Esophagus (tissue), 2 donors: ENCODE results near the gene CCR5AS.

Experiments used
- H3K27ac ChIP-seq, 2 donors: one replicate each; pipeline ENCODE4 v1.5.1; 2013; ENCODE audit warnings: low read depth in 2 of 2, mild to moderate bottlenecking in 2 of 2, inconsistent platforms in 1 of 2, low read length in 1 of 2, moderate library complexity in 1 of 2
- H3K27me3 ChIP-seq, 2 donors: one replicate each; pipeline ENCODE4 v1.6.1; 2013; ENCODE audit warnings: low read length in 2 of 2, control low read depth in 1 of 2, mild to moderate bottlenecking in 1 of 2; ENCODE audit not compliant: insufficient read depth in 2 of 2, control insufficient read depth in 1 of 2
- H3K36me3 ChIP-seq, 2 donors: one replicate each; pipeline ENCODE4 v1.6.1; 2013; ENCODE audit warnings: low read length in 1 of 2; ENCODE audit not compliant: control insufficient read depth in 2 of 2, insufficient read depth in 2 of 2
- H3K4me1 ChIP-seq, 2 donors: one replicate each; pipeline ENCODE4 v1.6.1; 2013; ENCODE audit warnings: low read length in 1 of 2; ENCODE audit not compliant: control insufficient read depth in 2 of 2, insufficient read depth in 2 of 2
- H3K4me3 ChIP-seq, 2 donors: one replicate each; pipeline ENCODE4 v1.5.1; 2013; ENCODE audit warnings: low read length in 2 of 2, mild to moderate bottlenecking in 2 of 2, low read depth in 1 of 2, moderate library complexity in 1 of 2
- H3K9me3 ChIP-seq, 2 donors: one replicate each; pipeline ENCODE4 v1.6.1; 2013; ENCODE audit warnings: mild to moderate bottlenecking in 2 of 2, low read depth in 1 of 2, low read length in 1 of 2, moderate library complexity in 1 of 2; ENCODE audit not compliant: control insufficient read depth in 2 of 2, insufficient read depth in 1 of 2
- WGBS, 2 donors: extraction: QIAGEN DNeasy Blood & Tissue Kit; methylation state at CpG; one replicate each; pipeline ENCODE4 v1.1.7; 2013; 5-methylcytosine and 5-hydroxymethylcytosine counted together
- donor health status: healthy with polysubstance abuse.
- donor health status: Bipolar disorder and iron deficiency.

Gene CCR5AS

GRCh38 chr3:46417841-46418611 is 11.2 kb upstream of the CCR5AS start:
- Histone ChIP-seq H3K4me3 (no peak overlapping the region), H3K27me3 (no peaks in the 10 kb centered on the region), H3K9me3 (no peaks in the 10 kb centered on the region), H3K27ac (no peak overlapping the region), H3K4me1 (no peaks in the 10 kb centered on the region), H3K36me3 (no peaks in the 10 kb centered on the region)
- WGBS, 2 donors, result 73 to 80% methylated on average over 9 of the region's 9 CpGs

GRCh38 chr3:46416811-46417510 is 10.1 kb upstream of the CCR5AS start:
- Histone ChIP-seq H3K4me1 (no peaks in the 10 kb centered on the region), H3K27ac (no peak overlapping the region), H3K4me3 (no peak overlapping the region), H3K36me3 (no peaks in the 10 kb centered on the region), H3K27me3 (no peaks in the 10 kb centered on the region), H3K9me3 (no peaks in the 10 kb centered on the region)
- WGBS, 2 donors, result 80% methylated on average over 7 of the region's 7 CpGs

- Histone ChIP-seq H3K27ac (no peak overlapping the region), H3K4me3 (no peak overlapping the region), H3K4me1 (no peaks in the 10 kb centered on the region), H3K36me3 (no peaks in the 10 kb centered on the region), H3K27me3 (no peaks in the 10 kb centered on the region), H3K9me3 (no peaks in the 10 kb centered on the region)
- 37 to 43% methylated on average over 10 of the region's 10 CpGs for WGBS, 2 donors
These were observed 9.4 kb upstream of the CCR5AS start for GRCh38 chr3:46416125-46416810.

- 73 to 77% methylated on average over 4 of the region's 4 CpGs for WGBS, 2 donors
- H3K27me3 ChIP-seq, result no peaks in the 10 kb centered on the region
- H3K4me1 ChIP-seq, result no peaks in the 10 kb centered on the region
- no peaks in the 10 kb centered on the region for H3K9me3 ChIP-seq
- H3K36me3 ChIP-seq, result no peaks in the 10 kb centered on the region
- H3K4me3 ChIP-seq, result no peak overlapping the region
- no peak overlapping the region for H3K27ac ChIP-seq
These were observed 7.9 kb upstream of the CCR5AS start for GRCh38 chr3:46414739-46415138.

- no peaks in the 10 kb centered on the region for H3K27me3 ChIP-seq
- WGBS, 2 donors, result 82% methylated on average over 5 of the region's 5 CpGs
- H3K4me3 ChIP-seq, result no peak overlapping the region
These were observed 7.1 kb upstream of the CCR5AS start for GRCh38 chr3:46413951-46414350.

GRCh38 chr3:46412786-46413298 is 6.0 kb upstream of the CCR5AS start:
- Histone ChIP-seq H3K27me3 (no peaks in the 10 kb centered on the region), H3K27ac (no peak overlapping the region), H3K9me3 (no peaks in the 10 kb centered on the region), H3K4me3 (no peak overlapping the region), H3K36me3 (no peaks in the 10 kb centered on the region), H3K4me1 (no peaks in the 10 kb centered on the region)
- WGBS, 2 donors, result 65 to 83% methylated on average over 3 of the region's 3 CpGs

More at GRCh38 chr3:46413951-46414350, 7.1 kb upstream of the CCR5AS start:
- Histone ChIP-seq H3K27ac (no peak overlapping the region), H3K9me3 (no peaks in the 10 kb centered on the region), H3K36me3 (no peaks in the 10 kb centered on the region), H3K4me1 (no peaks in the 10 kb centered on the region)

- Histone ChIP-seq H3K4me1 (no peaks in the 10 kb centered on the region), H3K9me3 (no peaks in the 10 kb centered on the region), H3K27me3 (no peaks in the 10 kb centered on the region), H3K36me3 (no peaks in the 10 kb centered on the region), H3K27ac (no peak overlapping the region), H3K4me3 (no peak overlapping the region)
- 75 to 93% methylated on average over 2 of the region's 2 CpGs for WGBS, 2 donors
These were observed 4.4 kb upstream of the CCR5AS start for GRCh38 chr3:46411271-46411670.

GRCh38 chr3:46410669-46411068 is 3.8 kb upstream of the CCR5AS start:
- Histone ChIP-seq H3K36me3 (no peaks in the 10 kb centered on the region), H3K9me3 (no peaks in the 10 kb centered on the region), H3K4me1 (no peaks in the 10 kb centered on the region), H3K27ac (no peak overlapping the region), H3K4me3 (no peak overlapping the region), H3K27me3 (no peaks in the 10 kb centered on the region)
- WGBS, 2 donors, result 91 to 98% methylated on average over 2 of the region's 2 CpGs

- no peaks in the 10 kb centered on the region for H3K9me3 ChIP-seq
- no peak overlapping the region for H3K27ac ChIP-seq
- H3K4me3 ChIP-seq, result no peak overlapping the region
- WGBS, 2 donors, result 84 to 88% methylated on average over 9 of the region's 9 CpGs
- peaks cover 0 to 2% of the 10 kb centered on the region in 2 donors for H3K4me1 ChIP-seq
- no peaks in the 10 kb centered on the region for H3K36me3 ChIP-seq
- H3K27me3 ChIP-seq, result no peaks in the 10 kb centered on the region
These were observed 3.0 kb upstream of the CCR5AS start for GRCh38 chr3:46409739-46410489.
